GM18873 (cell line): ENCODE results near the gene CRIM1.
"Not testable (repeated sequence)": the region's sequence is repeated elsewhere in the genome, so short reads cannot be mapped to it uniquely, and the experiment has no call there.

Source experiments
- ATAC-seq: cut with Tn5 transposase; IDR thresholded peaks from one replicate; pipeline ENCODE4 v1.9.1; 2021; ENCODE audit warnings: mild to moderate bottlenecking, moderate library complexity, moderate number of reproducible peaks; ENCODE audit not compliant: unreplicated experiment, low FRiP score

The CRIM1 gene, protein sequence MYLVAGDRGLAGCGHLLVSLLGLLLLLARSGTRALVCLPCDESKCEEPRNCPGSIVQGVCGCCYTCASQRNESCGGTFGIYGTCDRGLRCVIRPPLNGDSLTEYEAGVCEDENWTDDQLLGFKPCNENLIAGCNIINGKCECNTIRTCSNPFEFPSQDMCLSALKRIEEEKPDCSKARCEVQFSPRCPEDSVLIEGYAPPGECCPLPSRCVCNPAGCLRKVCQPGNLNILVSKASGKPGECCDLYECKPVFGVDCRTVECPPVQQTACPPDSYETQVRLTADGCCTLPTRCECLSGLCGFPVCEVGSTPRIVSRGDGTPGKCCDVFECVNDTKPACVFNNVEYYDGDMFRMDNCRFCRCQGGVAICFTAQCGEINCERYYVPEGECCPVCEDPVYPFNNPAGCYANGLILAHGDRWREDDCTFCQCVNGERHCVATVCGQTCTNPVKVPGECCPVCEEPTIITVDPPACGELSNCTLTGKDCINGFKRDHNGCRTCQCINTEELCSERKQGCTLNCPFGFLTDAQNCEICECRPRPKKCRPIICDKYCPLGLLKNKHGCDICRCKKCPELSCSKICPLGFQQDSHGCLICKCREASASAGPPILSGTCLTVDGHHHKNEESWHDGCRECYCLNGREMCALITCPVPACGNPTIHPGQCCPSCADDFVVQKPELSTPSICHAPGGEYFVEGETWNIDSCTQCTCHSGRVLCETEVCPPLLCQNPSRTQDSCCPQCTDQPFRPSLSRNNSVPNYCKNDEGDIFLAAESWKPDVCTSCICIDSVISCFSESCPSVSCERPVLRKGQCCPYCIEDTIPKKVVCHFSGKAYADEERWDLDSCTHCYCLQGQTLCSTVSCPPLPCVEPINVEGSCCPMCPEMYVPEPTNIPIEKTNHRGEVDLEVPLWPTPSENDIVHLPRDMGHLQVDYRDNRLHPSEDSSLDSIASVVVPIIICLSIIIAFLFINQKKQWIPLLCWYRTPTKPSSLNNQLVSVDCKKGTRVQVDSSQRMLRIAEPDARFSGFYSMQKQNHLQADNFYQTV

DNA sequence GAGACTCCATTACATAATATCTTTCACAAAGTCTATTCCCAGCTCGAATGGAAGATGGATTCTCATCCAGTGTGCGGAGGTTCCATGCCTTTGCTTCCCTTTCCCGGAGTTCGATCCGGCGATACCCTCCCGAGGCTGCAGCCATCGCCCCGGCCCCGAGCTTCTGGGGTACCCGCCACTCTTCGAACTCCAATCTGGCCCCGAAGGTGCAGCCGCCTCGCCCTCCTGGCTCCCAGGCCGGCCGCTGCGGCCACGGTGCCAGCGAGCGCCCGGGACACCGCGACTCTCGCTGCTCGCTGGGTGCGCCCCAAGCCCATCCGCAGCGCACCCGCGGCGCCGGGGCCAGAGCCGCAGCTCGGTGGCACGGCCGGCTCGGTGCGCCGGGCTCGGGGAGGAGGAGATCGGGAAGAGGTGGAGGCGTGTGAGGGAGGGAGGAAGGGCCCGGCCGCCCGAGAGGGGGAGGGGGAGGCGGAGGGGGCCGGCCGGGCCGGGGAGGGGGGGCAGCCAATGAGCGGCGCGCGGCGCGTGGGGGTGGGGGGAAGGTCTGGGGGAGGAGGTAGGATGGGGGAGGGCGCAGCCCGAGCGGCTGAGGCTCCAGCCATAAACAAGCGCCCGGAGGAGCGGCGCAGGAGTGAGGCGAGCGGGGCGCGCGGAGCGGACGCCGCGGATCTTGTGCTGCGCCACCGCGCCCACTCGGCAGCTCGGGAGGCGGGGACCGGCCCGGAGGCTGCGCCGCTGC lies at the start of gene CRIM1:
Gene CRIM1 (plus strand): TSS at position 628 of the 739 bp plus-strand sequence. CDS start 515 bp downstream, outside the sequence.
- peak; percentile 29 for ATAC-seq

DNA sequence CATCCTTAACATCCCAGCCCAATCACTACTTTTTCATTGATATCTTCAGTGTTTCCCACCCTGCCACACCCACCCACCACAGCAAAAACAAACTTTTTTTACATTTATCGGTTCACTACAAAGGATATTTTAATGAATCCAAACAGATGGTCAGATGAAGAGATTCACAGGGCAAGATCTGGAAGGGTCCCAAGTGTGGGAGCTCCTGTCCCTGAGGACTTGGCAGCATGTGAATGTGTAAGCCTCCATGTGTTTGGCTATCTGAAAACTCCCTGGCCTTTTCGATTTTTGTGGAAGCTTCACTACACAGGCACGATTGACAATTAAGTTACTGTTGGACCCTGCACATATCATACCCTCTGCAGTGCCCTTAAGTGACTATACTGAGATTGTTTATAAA lies 48.1 kb upstream of the CRIM1 start:
- no peak for ATAC-seq

DNA sequence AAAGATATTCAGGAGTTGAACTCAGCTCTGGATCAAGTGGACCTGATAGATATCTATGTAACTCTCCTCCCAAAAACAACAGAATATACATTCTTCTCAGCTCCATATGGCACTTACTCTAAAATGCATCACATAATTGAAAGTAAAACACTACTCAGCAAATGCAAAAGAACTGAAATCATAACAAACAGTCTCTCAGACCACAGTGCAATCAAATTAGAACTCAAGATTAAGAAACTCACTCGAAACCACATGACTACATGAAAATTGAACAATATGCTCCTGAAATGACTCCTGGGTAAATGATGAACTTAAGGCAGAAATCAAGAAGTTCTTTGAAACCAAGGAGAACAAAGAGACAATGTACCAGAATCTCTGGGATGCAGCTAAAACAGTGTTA lies 45.1 kb upstream of the CRIM1 start:
- not testable (repeated sequence) for ATAC-seq

DNA sequence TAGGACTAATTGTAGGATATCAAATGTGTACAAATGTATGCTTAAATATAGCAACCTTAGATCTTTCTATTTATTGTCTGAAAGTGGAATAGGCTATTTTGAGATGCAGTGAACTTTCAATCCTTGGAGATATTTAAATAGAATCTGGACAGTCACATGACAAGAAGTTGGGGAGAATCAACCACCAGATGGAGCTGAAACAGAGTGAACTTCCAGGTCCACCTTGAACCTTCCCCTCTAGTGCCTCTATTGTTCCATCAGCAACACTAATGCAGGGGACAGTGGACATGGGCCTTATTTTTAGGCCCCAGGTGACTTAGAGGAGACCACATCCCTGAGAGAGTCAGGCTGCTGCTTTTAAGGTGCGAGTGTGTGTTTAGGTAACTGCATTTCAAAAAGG lies 37.0 kb upstream of the CRIM1 start:
- ATAC-seq: no peak

DNA sequence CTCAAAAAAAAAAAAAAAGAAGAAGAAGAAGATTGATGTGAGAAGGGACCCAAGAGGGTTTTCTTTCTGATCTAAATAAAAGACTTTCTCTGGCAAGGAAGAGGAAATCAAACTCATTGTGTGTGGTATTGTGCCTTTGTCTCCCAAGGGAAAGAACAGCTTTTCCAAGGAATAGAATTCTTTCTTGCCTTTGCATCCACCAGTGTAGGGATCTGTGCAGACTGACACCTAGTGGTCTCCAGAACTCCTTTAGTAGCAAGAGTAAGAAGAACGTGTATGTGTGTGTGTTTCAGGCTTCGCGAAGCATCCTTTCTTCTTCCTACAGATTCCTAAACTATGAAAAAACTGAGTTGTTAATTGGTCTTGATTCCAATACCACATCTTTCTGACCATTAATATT lies 33.5 kb upstream of the CRIM1 start:
- ATAC-seq: no peak

DNA sequence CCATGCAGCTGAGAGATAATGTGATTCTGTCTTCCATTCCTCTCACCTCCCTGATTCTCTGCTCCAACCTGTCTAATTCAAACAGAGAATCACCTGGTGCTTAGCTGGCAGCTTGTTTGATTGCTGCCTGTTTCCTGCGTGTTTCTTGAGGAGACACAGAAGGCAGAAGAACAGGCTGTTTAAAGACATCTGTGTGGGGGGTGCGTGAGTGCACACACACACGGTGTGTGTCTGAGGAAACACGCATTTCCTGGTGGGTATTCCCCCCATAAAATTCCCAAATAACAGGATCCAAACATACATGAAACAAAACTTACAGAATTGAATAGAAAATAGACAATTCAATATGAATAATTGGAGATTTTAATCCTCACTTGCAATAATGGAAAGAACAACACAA lies 29.3 kb upstream of the CRIM1 start:
- no peak for ATAC-seq

DNA sequence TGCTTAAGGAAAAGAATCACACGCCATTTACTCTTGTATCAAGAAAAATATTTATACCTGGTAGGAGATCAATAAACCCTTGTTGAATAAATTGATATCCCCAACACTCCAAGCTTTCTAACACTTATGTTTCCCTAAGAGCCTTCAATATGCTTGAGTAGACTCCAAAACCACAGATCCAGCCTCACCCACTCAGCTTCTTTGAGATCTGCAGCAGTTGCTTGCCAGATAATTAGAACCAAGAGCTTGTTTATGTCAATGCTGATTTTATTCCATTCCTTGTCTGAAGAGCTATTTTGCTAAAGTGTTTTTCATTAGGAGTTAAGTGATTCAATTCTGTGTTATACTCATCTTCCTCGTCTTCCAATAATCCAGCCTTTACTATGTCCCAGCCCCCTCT lies 26.3 kb upstream of the CRIM1 start:
- ATAC-seq: no peak

DNA sequence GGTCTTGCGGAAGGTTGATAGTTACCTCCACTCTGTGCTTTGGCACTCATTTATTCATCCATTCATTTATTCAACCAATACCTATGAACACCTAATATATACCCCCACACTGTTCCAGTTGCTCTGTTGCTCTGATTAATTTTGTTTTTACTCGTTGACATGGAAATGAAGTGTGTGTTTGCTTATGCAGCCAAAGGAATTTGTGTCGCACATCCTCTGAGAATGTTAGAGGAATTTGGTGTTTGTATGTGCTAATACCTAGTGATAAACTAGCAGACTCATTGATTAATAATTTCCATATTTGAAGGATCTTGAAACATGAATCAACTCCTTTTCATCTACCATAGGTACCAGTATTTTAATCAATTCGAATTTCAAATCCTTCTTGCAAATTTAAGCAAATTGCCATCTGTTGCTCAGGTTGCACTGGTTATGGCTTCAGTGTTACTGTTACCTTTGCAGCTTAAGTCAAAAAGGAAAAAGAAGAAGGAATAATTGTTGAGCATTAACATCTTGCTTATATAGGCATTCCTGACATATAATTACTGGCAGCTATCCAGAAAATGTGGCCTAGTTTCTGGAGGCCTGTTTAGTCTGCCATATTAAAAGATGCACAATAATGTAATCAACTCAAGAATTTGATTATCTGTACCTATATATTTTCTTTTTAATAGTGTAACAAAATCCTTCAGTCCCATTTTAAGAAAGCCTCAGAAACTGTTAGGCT lies 25.7 kb upstream of the CRIM1 start:
- no peak for ATAC-seq

DNA sequence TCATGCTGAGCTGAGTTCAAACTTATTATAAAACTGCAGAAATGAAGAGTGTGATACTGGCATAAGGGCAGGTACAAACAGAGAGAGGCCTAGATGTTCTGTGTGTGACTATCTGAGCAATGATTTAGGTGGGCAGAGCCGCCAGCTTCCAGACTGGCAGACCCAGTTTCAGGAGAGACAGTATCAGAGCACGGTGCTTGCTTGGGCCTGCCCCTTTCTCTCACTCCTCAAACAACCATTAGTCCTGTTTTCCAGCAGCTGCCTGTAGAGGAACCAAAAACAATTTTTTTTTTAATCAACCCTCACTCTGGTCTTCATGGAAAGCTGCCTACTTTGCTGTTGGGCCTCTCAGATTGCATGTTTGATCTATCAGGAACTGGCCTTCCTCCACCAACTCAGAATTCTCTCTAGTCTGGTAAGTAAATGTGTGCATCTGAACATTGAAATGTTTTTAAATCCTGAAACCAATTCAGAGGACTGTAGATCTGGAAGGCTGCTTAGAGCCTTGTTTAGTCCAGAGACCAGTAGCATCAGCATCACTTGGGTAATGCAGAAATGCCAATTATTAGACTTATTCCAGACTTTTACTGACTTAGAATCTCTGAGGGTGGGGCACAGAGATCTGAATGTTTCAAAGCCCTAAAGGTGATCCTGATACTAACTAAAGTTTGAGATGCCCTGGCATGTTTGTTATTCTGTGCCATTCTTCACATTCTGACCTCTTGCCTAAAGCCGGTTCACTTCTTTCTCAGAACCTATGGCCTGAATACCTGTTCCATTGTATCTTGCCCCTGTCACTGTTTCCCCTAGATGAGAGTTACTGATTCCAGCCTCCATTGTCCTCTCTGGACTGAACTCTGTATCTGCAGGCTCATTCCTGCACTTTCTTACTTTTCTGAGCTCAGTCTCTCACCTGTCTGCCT lies 24.8 kb upstream of the CRIM1 start:
- ATAC-seq: no peak

DNA sequence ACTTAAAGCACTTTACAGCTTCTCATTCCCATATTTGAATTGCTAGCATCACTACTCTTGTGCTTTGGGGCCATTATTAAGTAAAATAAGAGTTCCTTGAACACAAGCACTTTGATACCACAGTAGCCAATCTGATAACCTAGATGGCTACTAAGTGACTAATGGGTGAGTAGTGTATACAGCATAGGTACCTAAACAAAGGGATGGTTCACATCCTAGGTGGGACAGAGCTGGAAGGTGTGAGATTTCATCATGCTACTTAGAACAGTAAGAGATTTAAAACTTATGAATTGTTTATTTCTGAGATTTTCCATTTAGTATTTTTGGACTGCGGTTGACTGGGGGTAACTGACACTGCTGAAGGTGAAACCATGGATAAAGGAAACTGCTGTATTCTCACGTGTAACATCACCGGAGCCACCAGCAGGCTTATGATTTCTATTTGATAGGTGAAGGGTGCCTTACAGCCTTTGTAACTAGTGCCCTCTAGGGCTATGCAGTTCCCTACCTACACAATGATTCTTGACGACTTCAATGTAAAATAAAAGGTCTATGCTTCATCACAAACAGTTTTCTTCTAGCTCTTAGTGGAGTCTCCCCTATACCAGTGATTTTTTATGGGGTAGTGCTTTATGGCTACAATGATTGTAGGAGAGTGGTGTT lies 22.1 kb upstream of the CRIM1 start:
- no peak for ATAC-seq

DNA sequence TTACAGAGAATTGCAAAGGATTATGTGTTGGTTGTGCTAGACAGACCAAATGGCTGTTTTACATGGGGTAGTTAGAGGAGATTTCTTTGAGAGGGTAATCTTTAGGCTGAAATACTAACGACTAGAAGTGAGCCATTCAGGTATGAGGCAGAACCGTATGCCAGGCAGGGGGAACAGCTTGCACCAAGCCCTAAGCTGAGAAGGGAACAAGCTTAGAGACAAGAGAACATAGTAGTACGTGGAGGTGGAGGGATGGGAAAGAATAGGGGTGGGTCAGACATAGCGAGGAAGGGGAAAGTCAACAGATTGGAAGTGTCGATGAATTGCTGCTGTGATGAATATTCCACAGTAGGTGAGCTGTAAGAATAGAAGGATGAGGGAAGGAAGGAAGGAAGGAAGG lies 20.0 kb upstream of the CRIM1 start:
- no peak for ATAC-seq

DNA sequence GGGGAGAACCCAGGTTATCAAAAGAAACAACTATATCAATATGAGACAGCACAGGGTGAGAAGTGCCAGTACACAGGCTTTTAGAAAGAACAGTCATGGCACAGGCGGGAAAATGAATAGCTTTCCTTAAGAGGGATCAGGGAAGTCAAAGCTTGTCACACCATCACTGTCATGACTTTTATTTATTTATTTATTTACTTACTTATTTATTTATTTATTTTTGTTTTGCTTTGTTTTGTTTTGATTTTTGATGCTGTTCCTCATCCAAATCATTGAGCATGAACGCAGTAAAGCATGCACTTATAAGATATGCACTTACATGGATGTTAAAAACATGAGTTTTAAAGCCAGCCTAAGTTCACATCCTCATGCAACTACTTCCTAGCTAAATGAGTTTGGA lies 19.3 kb upstream of the CRIM1 start:
- no peak for ATAC-seq

DNA sequence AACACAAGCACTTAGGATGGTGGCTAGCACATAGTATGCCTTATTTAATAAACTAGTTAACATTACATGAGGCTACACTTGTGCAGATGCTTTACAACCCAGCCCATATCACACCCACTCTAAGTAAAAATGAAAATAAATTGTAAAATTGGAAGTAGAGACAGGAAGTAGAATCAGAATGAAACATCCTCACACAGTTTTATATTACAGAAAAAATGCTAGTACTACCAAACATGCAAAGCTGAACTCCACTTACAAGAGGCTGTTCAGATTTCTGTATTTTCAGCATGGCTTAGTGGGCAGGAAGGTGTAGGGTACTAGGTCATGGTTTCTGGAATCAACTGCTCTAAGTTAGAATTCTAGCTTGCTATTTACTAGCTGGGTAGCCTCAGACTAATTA lies 18.2 kb upstream of the CRIM1 start:
- ATAC-seq: peak; percentile 65

DNA sequence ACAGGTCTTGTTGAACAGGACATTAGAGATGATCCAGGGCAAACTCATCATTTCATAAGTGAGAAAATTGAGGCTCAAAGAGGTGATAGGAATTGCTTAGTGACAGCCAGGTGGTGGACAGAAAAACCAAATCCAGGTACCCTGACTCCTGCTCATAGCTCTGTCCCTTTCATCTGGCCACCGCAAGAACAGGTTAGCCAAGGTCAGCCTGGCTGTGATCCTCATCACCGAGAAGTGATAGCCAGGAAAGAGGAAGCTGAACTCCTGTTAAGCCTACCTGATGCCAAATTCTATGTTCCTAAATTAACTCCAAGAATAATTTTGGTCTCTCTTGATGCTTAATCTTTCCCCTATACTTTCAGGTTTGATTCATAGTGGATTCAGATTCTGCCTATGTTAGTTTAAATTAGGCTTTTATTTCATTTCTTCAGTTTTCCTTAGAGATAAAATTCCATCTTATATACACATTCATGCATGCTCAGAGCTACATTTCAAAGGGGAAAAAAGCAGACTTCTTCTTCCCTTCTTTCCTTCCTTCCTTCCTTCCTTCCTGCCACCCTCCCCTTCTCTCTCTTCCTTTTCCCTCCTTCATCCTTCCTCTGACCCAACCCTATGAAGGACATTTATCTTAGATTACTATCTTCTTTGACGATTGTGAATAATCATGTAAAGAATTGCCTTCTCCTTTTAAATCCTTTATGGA lies 17.3 kb upstream of the CRIM1 start:
- no peak for ATAC-seq

DNA sequence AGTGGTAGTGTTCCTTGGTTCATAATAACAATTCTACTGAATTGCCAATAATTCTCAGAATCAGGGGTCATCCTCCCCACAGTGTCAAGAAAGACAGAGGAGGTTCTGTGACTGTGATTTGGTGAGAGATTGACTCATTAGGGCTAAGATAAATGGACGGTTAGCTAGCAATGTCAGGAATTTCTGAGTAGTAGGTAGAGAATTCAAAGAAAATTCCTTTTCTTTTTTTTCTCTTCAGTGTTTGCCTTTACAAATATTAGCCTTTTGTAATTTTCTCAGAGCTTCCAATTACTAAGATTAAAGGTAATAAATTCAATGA lies 16.8 kb upstream of the CRIM1 start:
- ATAC-seq: no peak

DNA sequence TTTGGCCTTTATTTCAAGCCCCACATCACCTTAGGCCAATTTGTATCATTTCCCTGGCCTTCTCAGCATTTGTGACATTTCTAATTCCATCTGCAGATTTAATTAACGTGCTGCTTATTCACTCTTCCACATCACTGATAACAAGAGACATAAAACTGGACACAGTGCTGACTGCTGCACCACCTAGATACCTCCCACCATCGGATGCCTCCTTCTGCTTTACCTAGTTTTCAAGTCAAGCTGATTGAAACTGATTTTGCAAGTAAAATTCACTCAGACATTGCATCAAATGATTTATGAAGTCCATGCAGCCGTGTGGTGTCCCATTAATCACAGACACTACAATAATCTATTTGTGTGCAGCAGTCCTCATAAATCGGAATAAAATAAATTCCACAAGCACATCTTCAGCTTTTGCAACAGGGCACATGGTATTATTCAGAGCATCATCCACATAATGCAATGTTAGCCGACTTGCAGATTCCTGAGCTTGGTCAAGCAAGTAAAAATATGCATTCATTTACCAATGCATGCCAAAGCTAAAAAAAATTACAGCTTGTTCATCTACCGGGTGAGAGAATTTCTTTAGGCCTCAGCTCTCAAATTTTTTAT lies 15.9 kb upstream of the CRIM1 start:
- no peak for ATAC-seq

DNA sequence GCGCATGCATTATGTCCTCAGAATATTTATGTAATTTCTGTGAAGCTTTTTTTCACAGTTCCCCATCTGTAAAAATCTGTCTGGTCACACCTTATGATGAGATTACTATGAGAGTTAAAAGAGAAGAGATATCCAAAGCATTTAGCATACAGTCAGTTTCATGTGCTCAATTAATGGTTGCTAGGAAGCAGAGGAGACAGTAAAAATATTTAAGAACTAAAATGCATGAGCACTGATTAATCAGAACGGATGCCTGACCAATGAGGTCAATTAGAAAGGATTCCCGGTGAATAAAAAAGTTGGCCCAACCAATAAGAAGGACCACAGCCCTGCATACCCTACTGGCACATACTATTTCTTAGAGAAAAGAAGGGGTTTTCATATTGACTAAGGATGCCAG lies 12.0 kb upstream of the CRIM1 start:
- no peak for ATAC-seq

DNA sequence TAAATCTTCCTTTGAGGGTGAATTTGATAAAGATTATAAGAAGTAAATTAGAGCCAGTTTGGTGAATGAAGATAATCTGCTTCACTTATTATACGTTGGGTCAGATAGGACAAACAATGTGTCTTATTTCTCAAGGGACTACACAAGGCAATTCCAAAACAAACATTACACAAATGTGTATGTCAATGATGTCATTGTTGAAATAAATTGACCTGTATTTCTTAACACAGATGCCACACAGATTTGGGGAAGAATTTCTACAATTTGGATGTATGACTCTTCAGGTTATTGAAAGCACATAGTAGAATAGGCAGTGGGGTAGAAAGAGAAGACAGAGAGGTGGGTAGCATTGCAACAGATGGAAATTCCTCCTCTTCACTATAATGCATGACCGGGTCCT lies 6.9 kb upstream of the CRIM1 start:
- no peak for ATAC-seq
